Measurements from ENCODE around the gene MET. TPM values are rescaled to one million over a fixed set of nuclear protein-coding genes. Genes with fewer than 3 reads are reported as not detected.

The MET gene
- total RNA-seq, 1 donor: 3.9 TPM

DNA sequence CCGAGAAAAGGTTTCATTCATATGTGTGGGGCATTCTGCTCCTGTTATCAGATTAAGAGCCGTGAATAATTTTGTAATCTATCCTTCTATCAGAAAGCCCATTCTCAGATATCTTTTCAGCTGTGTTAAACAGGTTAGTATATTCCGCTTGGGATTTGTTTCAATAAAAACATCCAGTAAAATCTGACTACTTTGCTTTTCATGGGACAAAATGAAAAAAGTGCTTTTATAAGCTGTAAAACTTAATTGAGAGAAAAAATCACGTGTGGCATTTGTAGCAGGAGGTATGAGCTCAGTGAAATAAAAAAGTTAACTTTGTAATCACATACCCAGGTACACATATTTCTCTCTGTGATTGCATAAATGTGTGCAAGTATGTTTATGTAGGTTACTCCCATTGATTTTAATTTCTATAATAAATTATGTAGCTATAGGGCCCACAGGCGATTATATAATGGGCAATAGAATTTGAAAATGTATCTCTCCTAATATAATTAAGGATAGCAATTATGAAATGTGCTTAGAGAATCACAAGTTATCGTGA, 3.9 kb downstream of the MET start:
- Histone ChIP-seq H3K27me3 (ENCODE audit: insufficient read depth, low read length) (peaks cover 48% of the 10 kb centered on the region), H3K9me3 (ENCODE audit: low read depth, low read length) (no peaks in the 10 kb centered on the region), H3K4me3 (ENCODE audit: low read length) (no peak overlapping the region), H3K4me1 (ENCODE audit: insufficient read depth, low read length) (peaks cover 7% of the 10 kb centered on the region)

DNA sequence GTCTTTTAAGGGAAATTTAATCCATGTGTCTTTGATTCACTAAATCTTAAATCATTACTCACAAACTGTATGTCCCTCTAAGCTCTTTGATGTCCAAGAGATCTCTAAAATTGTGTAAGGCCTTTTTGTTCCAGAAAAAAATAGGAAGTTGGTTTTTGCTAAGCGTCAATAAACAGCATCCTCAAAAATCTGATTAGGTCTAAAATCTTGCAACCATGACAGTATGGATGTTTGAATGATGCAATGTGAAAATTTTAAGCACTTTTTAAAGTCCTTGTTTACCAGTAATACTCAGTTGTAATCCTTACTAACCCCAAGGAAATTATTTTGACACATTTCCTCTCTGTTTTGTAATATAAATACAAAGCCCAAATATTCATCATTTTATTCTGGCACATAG, 6.8 kb downstream of the MET start:
- Histone ChIP-seq H3K4me1 (ENCODE audit: insufficient read depth, low read length) (no peaks in the 10 kb centered on the region), H3K27me3 (ENCODE audit: insufficient read depth, low read length) (peaks cover 27% of the 10 kb centered on the region), H3K4me3 (ENCODE audit: low read length) (no peak overlapping the region), H3K9me3 (ENCODE audit: low read depth, low read length) (no peaks in the 10 kb centered on the region)

DNA sequence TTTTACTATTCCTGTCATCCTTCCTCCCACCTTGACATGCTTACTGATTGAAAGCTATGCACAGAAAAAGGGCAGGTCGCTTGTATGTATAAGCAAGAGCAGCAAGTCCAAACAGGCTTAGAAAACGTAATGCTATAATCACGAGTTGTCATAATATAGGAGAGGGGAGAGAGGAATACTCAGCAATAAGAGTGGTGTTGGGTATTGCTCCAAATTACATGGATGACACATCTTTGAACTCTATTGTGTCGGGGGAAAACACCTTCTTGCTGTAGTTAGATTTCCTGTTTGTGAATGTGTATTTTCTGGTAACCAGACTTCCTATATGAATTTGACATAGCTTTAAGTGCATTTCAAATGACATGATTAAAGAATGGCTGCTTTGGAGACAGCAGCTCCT, 7.5 kb downstream of the MET start:
- Histone ChIP-seq H3K27me3 (ENCODE audit: insufficient read depth, low read length) (peaks cover 22% of the 10 kb centered on the region), H3K4me3 (ENCODE audit: low read length) (no peak overlapping the region), H3K4me1 (ENCODE audit: insufficient read depth, low read length) (no peaks in the 10 kb centered on the region), H3K9me3 (ENCODE audit: low read depth, low read length) (no peaks in the 10 kb centered on the region)

DNA sequence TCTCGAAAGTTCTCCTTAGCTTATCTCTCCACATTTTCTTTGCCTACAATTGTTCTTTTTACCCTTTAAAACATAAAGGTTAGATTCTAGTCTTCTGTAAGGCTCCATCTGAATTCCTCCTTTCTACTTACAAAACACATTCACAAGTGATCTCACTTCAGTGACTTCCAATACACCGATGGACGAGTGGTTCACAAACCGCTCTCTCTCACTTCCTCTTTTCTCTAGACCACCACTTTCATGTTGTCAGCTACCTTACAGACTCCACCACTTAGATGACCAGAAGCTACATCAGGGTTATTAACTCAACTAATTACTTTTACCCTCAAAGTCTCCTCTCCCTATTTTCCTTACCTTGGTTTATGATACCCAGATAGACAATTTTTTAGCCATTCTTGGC, 11.8 kb downstream of the MET start:
- peaks cover 22% of the 10 kb centered on the region for H3K27me3 ChIP-seq (ENCODE audit: insufficient read depth, low read length)
- H3K4me3 ChIP-seq (ENCODE audit: low read length): no peak overlapping the region
- no peaks in the 10 kb centered on the region for H3K4me1 ChIP-seq (ENCODE audit: insufficient read depth, low read length)

DNA sequence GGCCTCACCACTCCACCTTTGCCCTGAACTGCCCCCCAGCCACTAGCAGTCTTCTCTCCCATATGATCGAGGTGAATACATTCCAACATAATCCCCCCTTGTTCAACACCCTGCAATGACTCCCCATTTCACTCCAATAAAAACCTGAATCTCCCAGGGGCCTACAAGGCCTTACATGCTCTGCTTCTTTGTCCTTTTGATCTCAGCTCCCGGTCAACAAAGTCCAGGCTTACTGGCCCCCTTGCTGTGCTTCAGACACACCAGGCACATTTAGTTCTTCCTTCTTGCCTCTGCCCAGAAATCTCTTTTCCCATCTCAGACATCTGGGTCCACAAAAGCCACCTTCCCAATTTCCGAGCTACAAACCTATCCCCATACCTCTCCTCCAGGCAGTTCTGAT, 14.0 kb downstream of the MET start:
- Histone ChIP-seq H3K4me1 (ENCODE audit: insufficient read depth, low read length) (no peaks in the 10 kb centered on the region), H3K4me3 (ENCODE audit: low read length) (no peak overlapping the region), H3K27me3 (ENCODE audit: insufficient read depth, low read length) (peaks cover 15% of the 10 kb centered on the region), H3K9me3 (ENCODE audit: low read depth, low read length) (no peaks in the 10 kb centered on the region)

More for the DNA sequence above, 11.8 kb downstream of the MET start:
- no peaks in the 10 kb centered on the region for H3K9me3 ChIP-seq (ENCODE audit: low read depth, low read length)

DNA sequence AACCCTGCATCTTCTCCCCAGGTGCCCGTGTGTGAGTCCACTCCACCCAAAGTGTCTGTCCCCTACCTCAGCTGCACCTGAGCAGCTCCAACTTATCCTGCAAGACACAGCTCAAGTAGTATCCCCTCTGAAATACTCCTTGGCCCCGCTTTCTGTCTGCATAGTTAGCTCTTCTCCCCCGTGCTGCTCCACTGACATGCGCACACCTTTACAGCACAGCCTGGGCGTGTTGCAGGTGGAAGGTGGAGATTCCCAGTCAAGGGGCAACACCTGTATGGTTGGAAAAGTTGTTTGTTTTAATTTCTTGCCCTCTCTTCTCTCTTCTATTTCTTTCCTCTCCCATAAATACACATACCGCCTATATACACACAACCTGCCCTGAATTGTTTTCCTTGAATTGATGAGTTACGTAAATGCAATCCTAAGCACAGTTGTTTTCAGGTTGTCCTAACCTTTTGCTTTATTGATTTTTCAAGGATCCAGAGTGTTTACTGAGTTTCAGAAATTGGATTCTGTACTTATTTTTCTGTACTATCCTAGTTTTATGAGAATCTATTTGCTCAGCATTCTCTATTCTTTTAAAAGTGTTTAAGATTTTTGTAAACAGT, 14.9 kb downstream of the MET start:
- Histone ChIP-seq H3K9me3 (ENCODE audit: low read depth, low read length) (no peaks in the 10 kb centered on the region), H3K4me3 (ENCODE audit: low read length) (no peak overlapping the region), H3K4me1 (ENCODE audit: insufficient read depth, low read length) (no peaks in the 10 kb centered on the region), H3K27me3 (ENCODE audit: insufficient read depth, low read length) (peaks cover 15% of the 10 kb centered on the region)

DNA sequence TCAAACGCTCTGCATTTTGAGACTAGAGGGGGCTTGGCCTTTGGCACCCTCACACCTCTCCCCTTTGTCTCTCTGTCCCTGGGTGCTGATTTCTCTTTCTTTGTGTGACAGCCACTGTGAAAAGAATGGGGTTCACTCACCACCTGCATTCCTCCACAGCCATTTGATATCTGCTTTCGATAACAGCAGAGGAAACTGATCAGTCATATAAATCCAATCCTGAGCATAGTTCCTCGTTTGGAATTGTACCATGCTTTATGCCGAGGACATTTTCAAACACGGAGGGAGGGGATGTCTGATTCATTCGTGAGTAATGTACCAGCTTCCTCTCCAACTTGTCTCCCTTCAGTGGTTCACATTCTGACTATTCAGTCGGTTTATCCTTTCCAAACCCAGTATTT, 15.8 kb downstream of the MET start:
- Histone ChIP-seq H3K4me1 (ENCODE audit: insufficient read depth, low read length) (no peaks in the 10 kb centered on the region), H3K4me3 (ENCODE audit: low read length) (no peak overlapping the region), H3K9me3 (ENCODE audit: low read depth, low read length) (no peaks in the 10 kb centered on the region), H3K27me3 (ENCODE audit: insufficient read depth, low read length) (peaks cover 15% of the 10 kb centered on the region)

DNA sequence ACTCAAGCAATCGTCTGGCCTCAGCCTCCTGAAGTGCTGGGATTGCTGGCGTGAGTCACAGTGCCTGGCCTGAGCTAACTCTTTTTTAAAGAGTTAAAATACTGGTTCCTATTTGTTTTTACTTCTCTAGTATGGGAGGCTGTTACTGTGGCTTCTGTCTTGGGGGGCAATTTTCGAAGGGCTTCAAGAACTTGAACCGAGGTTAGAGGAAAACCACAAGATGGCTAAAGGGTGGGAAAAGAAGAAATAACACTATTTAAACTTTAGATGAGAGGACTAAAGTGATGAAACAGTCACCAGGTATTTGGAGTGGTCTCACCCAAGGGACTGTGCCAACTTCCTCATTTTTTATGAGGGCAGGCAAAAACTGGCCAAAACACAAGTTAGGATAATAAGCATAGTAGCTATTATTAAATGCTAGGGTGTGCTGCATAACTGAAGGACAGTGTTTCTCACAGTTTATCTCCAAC, 17.8 kb downstream of the MET start:
- peaks cover 8% of the 10 kb centered on the region for H3K27me3 ChIP-seq (ENCODE audit: insufficient read depth, low read length)
- H3K9me3 ChIP-seq (ENCODE audit: low read depth, low read length): no peaks in the 10 kb centered on the region
- no peak overlapping the region for H3K4me3 ChIP-seq (ENCODE audit: low read length)
- peaks cover 3% of the 10 kb centered on the region for H3K4me1 ChIP-seq (ENCODE audit: insufficient read depth, low read length)

DNA sequence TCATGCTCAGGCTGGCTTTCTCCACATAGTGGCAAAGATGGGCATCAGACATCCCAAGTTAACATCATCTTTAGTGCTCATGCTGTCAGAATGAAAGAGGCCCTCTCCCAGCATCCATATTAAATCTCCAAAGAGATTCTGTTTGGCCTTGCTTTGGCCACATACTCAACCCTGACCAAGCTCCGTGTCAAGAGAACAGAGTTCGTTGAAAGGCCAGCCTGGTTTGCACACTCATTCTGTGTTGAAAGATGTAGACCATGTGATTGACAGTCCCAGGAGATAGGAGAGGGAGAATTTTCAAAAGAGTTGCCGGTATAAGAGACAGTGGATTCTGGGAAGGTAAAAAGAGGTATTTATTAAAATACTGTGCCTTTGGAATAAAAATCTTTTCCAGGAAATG, 19.7 kb downstream of the MET start:
- Histone ChIP-seq H3K4me1 (ENCODE audit: insufficient read depth, low read length) (peaks cover 3% of the 10 kb centered on the region), H3K4me3 (ENCODE audit: low read length) (no peak overlapping the region), H3K9me3 (ENCODE audit: low read depth, low read length) (no peaks in the 10 kb centered on the region), H3K27me3 (ENCODE audit: insufficient read depth, low read length) (peaks cover 12% of the 10 kb centered on the region)

DNA sequence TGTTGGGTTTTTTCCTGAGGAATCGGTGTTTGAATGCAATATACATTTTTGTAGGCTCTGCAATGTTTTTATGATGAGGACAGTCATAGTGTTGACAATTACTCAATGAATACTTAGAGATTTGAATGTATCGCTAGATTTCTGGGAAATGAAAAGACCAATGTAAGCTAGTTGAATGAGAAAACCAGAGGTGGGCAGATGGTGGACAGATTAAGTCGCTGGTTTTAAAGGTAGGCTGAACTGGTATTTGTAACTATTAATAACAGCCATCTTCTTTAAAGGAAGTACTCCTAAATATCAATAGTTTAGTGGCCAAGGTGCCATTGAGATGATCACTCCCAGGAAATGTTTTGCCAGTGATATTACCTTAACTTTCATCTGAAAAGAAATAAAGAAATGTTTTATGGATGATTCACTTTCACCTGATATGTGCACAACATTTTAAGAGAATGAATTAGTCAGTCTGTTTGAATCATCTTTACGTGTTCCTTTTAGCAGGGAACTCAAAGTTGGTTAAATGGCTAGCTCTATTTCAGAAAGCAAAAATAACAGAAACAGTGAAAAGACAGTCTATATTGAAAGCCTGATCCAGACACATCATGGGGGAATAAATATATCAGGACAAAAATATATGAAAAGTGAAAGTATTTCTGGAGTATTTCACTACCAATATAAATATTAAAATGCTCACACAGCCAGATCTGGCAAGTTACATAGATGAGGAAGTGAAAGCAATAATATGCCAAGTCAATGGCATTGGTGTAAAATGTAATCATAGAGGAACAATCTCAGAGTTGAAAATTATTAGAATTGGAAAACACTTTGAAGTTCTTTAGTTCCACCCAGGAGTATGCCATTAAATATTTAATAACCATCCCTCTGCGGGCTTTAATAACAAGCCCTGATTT, 20.7 kb downstream of the MET start:
- Histone ChIP-seq H3K4me1 (ENCODE audit: insufficient read depth, low read length) (peaks cover 3% of the 10 kb centered on the region), H3K4me3 (ENCODE audit: low read length) (no peak overlapping the region), H3K27me3 (ENCODE audit: insufficient read depth, low read length) (peaks cover 13% of the 10 kb centered on the region), H3K9me3 (ENCODE audit: low read depth, low read length) (no peaks in the 10 kb centered on the region)

DNA sequence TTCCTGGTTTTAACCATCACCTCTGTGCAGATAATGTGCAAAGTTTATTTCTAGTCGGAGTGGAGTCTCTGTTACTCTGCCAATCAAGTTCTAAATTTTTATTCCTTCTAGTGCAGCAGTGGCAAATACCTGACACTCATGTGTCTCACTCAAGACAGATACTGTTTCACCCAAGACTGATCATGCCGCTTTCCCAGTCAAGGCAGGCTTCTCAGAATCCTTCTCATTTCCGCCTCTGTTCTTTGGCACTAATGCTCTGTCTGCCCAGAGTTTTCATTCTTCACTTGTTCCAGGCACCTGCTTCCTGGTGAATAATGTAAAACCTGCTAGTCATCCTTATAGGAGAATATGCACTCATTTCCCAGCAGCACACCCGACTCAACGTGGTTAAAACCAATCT, 24.7 kb downstream of the MET start:
- peaks cover 3% of the 10 kb centered on the region for H3K4me1 ChIP-seq (ENCODE audit: insufficient read depth, low read length)
- H3K9me3 ChIP-seq (ENCODE audit: low read depth, low read length): no peaks in the 10 kb centered on the region
- H3K27me3 ChIP-seq (ENCODE audit: insufficient read depth, low read length): peaks cover 9% of the 10 kb centered on the region
- no peak overlapping the region for H3K4me3 ChIP-seq (ENCODE audit: low read length)

DNA sequence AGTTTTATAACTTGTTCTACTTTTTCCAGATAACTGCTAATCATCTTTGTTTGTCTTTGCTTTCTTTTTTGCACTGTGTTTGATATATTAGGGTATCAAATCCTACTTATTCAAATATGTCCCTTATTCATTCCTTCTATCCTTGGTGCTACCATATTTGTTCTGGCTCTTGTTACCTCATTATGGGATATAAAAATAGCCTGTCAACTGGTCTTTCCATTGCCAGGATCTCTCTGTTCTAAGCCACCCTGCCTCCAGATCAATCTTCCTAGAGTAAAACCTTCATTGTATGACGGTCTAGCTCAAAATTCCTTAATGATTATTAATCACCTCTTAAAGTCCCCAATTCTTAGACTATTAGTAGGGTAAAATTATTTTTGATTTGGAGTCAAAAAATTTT, 25.2 kb downstream of the MET start:
- Histone ChIP-seq H3K27me3 (ENCODE audit: insufficient read depth, low read length) (peaks cover 9% of the 10 kb centered on the region), H3K4me3 (ENCODE audit: low read length) (no peak overlapping the region), H3K9me3 (ENCODE audit: low read depth, low read length) (no peaks in the 10 kb centered on the region), H3K4me1 (ENCODE audit: insufficient read depth, low read length) (peaks cover 3% of the 10 kb centered on the region)

DNA sequence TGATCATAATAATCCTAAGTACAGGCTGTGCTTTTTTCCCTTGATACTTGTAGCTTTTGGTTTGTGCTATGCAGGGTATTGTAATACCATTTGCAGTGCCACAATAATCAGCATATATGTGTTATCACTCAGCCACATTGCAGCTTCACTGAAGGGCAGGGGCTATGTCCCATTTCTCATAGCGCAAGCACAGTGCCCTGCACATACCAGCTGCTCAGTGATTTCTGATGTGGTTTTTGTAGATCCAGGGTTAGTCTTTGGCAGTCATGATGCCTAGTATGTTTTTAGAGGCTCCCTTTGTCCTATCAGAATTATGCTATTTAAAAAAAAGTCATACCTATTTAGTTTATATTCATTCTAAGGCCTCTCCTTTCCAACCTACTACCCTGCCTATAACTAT, 25.8 kb downstream of the MET start:
- no peaks in the 10 kb centered on the region for H3K9me3 ChIP-seq (ENCODE audit: low read depth, low read length)
- H3K4me1 ChIP-seq (ENCODE audit: insufficient read depth, low read length): peaks cover 3% of the 10 kb centered on the region
- no peak overlapping the region for H3K4me3 ChIP-seq (ENCODE audit: low read length)
- H3K27me3 ChIP-seq (ENCODE audit: insufficient read depth, low read length): peaks cover 9% of the 10 kb centered on the region

DNA sequence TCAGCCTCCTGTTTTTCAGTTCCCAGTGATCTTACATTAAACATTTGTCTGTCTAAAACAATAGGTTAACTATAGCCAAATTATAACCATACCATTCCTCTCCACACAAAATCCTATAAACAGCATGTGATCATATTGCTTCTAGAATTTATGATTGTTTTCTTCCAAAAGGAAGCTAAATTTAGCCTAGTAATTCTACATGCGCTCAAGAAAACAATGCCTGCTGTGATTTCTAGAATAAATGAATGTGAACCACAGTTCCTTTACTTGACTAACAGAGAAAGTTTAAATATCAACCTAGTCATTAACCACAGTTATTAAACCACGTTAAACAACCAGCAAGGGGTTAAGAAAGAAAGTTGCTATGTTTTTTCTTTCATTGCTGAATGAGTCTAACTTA, 26.4 kb downstream of the MET start:
- Histone ChIP-seq H3K4me3 (ENCODE audit: low read length) (no peak overlapping the region), H3K4me1 (ENCODE audit: insufficient read depth, low read length) (no peaks in the 10 kb centered on the region), H3K9me3 (ENCODE audit: low read depth, low read length) (no peaks in the 10 kb centered on the region), H3K27me3 (ENCODE audit: insufficient read depth, low read length) (peaks cover 9% of the 10 kb centered on the region)

DNA sequence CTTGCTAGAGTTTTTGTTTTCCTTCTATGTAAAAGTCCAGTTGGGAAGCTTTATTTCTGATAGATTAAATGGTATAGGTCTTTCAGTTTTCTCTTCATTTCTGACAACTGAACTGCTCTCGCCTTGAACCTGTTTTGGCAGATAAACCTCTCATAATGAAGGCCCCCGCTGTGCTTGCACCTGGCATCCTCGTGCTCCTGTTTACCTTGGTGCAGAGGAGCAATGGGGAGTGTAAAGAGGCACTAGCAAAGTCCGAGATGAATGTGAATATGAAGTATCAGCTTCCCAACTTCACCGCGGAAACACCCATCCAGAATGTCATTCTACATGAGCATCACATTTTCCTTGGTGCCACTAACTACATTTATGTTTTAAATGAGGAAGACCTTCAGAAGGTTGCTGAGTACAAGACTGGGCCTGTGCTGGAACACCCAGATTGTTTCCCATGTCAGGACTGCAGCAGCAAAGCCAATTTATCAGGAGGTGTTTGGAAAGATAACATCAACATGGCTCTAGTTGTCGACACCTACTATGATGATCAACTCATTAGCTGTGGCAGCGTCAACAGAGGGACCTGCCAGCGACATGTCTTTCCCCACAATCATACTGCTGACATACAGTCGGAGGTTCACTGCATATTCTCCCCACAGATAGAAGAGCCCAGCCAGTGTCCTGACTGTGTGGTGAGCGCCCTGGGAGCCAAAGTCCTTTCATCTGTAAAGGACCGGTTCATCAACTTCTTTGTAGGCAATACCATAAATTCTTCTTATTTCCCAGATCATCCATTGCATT, 27.1 kb downstream of the MET start:
- H3K4me3 ChIP-seq (ENCODE audit: low read length): no peak overlapping the region
- peaks cover 9% of the 10 kb centered on the region for H3K27me3 ChIP-seq (ENCODE audit: insufficient read depth, low read length)
- no peaks in the 10 kb centered on the region for H3K4me1 ChIP-seq (ENCODE audit: insufficient read depth, low read length)
- no peaks in the 10 kb centered on the region for H3K9me3 ChIP-seq (ENCODE audit: low read depth, low read length)
